Neural cell (in vitro differentiated cells): ENCODE measurements around the gene TM9SF4.

Source experiments
- EP300 ChIP-seq: fragments of 450-650 bp; conservative IDR thresholded peaks from 2 replicates; pipeline ENCODE4 v1.6.1; 2014; ENCODE audit warnings: antibody characterized with exemption, mild to moderate bottlenecking, moderate library complexity; ENCODE audit not compliant: poor library complexity, severe bottlenecking
- EZH2 ChIP-seq: fragments of 200-600, 300-800 bp; shearing (Covaris generic), sonication (generic); IDR thresholded peaks from 2 replicates; pipeline ENCODE4 v1.6.1; 2014; ENCODE audit warnings: antibody characterized with exemption, low read length, borderline replicate concordance, mild to moderate bottlenecking; ENCODE audit not compliant: insufficient read depth, poor library complexity, severe bottlenecking
- MXI1 ChIP-seq: fragments of 450-650 bp; conservative IDR thresholded peaks from 2 replicates; pipeline ENCODE4 v1.6.1; 2014; ENCODE audit warnings: antibody characterized with exemption, mild to moderate bottlenecking; ENCODE audit not compliant: poor library complexity, severe bottlenecking
- POLR2AphosphoS5 ChIP-seq: IDR thresholded peaks from 2 replicates; pipeline ENCODE4 v1.6.1; 2012
- RAD21 ChIP-seq: fragments of 450-650 bp; conservative IDR thresholded peaks from 2 replicates; pipeline ENCODE4 v1.6.1; 2014; ENCODE audit warnings: antibody characterized with exemption, mild to moderate bottlenecking, moderate library complexity
- SMC3 ChIP-seq: fragments of 450-650 bp; conservative IDR thresholded peaks from 2 replicates; pipeline ENCODE4 v1.6.1; 2014; ENCODE audit warnings: antibody characterized with exemption, mild to moderate bottlenecking, moderate library complexity; ENCODE audit not compliant: poor library complexity
- TAF1 ChIP-seq: IDR thresholded peaks from 2 replicates; pipeline ENCODE4 v1.6.1; 2012; ENCODE audit warnings: low read depth
- TF ChIP-seq, protein P1 (sequence below): fragments of 450-650 bp; IDR thresholded peaks from 2 replicates; pipeline ENCODE4 v1.5.1; 2014; ENCODE audit warnings: antibody characterized with exemption, mild to moderate bottlenecking, moderate library complexity; ENCODE audit not compliant: poor library complexity, severe bottlenecking
- TF ChIP-seq, protein P2 (sequence below): IDR thresholded peaks from 2 replicates; pipeline ENCODE4 v1.6.1; 2012; ENCODE audit warnings: borderline replicate concordance

DNA sequence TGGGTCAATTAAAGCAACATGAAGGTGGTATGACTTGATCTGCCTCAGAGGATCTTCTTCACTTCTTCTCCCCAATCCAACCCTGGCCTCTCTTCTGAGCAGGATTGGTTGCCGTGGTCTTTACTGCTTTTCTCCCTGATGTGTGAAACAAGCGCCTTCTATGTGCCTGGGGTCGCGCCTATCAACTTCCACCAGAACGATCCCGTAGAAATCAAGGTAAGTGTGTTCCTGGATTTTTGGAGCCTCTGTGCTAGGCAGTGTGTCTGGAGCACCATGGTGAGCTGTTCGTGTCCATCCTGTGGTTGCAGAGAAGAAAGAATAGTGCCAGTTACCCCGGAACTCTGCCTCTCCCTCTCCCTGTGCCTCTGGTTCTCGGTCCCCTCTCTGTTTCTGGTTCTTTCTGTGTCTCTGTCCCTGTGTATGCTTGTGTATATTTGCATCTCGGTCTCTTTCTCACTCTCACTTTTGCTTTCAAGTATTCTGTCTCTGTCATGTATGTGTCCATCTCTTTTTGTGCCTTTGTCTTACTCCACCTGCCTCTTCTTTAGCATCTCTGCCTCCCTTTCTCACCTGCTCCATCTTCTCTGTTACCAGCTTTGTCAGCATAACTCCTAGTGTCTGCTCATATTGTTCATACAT, 23.5 kb downstream of the TM9SF4 start:
- no peak for TF ChIP-seq EZH2
- TF ChIP-seq, protein P1, sequence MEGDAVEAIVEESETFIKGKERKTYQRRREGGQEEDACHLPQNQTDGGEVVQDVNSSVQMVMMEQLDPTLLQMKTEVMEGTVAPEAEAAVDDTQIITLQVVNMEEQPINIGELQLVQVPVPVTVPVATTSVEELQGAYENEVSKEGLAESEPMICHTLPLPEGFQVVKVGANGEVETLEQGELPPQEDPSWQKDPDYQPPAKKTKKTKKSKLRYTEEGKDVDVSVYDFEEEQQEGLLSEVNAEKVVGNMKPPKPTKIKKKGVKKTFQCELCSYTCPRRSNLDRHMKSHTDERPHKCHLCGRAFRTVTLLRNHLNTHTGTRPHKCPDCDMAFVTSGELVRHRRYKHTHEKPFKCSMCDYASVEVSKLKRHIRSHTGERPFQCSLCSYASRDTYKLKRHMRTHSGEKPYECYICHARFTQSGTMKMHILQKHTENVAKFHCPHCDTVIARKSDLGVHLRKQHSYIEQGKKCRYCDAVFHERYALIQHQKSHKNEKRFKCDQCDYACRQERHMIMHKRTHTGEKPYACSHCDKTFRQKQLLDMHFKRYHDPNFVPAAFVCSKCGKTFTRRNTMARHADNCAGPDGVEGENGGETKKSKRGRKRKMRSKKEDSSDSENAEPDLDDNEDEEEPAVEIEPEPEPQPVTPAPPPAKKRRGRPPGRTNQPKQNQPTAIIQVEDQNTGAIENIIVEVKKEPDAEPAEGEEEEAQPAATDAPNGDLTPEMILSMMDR, result no peak
- TF ChIP-seq RAD21, result no peak
- TF ChIP-seq POLR2AphosphoS5, result no peak
- TF ChIP-seq, protein P2, sequence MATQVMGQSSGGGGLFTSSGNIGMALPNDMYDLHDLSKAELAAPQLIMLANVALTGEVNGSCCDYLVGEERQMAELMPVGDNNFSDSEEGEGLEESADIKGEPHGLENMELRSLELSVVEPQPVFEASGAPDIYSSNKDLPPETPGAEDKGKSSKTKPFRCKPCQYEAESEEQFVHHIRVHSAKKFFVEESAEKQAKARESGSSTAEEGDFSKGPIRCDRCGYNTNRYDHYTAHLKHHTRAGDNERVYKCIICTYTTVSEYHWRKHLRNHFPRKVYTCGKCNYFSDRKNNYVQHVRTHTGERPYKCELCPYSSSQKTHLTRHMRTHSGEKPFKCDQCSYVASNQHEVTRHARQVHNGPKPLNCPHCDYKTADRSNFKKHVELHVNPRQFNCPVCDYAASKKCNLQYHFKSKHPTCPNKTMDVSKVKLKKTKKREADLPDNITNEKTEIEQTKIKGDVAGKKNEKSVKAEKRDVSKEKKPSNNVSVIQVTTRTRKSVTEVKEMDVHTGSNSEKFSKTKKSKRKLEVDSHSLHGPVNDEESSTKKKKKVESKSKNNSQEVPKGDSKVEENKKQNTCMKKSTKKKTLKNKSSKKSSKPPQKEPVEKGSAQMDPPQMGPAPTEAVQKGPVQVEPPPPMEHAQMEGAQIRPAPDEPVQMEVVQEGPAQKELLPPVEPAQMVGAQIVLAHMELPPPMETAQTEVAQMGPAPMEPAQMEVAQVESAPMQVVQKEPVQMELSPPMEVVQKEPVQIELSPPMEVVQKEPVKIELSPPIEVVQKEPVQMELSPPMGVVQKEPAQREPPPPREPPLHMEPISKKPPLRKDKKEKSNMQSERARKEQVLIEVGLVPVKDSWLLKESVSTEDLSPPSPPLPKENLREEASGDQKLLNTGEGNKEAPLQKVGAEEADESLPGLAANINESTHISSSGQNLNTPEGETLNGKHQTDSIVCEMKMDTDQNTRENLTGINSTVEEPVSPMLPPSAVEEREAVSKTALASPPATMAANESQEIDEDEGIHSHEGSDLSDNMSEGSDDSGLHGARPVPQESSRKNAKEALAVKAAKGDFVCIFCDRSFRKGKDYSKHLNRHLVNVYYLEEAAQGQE, result no peak
- no peak for TF ChIP-seq EP300
- no peak for TF ChIP-seq SMC3
- TF ChIP-seq MXI1, result no peak
- TF ChIP-seq TAF1, result no peak
